Esophagus muscularis mucosa (tissue), 4 donors: Measurements from ENCODE around the gene LMX1B. TPM values are rescaled to one million over a fixed set of nuclear protein-coding genes. Genes with fewer than 3 reads are reported as not detected.

Experiments used
- DNase-seq: peaks from one replicate; pipeline ENCODE4 v3.0.0-alpha.2; 2017; ENCODE audit errors: extremely low spot score
- H3K27ac ChIP-seq, 4 donors: fragments of 200-600 bp; sonication (generic); replicated peaks in 1 of 4; 1 replicate in 3 of 4; 2 replicates in 1 of 4; pipeline ENCODE4 v1.5.1; 2016 to 2019; ENCODE audit warnings: mild to moderate bottlenecking in 1 of 4
- H3K27me3 ChIP-seq, 4 donors: fragments of 200-600 bp; sonication (generic); one replicate each; pipeline versions ENCODE4 v1.5.1 to v1.6.0; 2016 to 2019
- H3K36me3 ChIP-seq, 4 donors: fragments of 200-600 bp; sonication (generic); one replicate each; pipeline ENCODE4 v1.5.1; 2016 to 2019
- H3K4me1 ChIP-seq, 4 donors: fragments of 200-600 bp; sonication (generic); one replicate each; pipeline ENCODE4 v1.5.1; 2016 to 2019
- H3K4me3 ChIP-seq, 4 donors: fragments of 200-600 bp; sonication (generic); 1 replicate in 2 of 4; 2 replicates in 2 of 4; pipeline ENCODE4 v1.5.1; 2016 to 2019; ENCODE audit warnings: mild to moderate bottlenecking in 4 of 4, moderate library complexity in 1 of 4
- H3K9me3 ChIP-seq, 4 donors: fragments of 200-600 bp; sonication (generic); 1 replicate in 3 of 4; 2 replicates in 1 of 4; pipeline ENCODE4 v1.5.1; 2016 to 2019
- CTCF ChIP-seq, 3 experiments: fragments of 200-600 bp in 2 of 3; fragments of 450-650 bp in 1 of 3; sonication (generic) in 2 of 3; IDR thresholded peaks; one replicate each; pipeline ENCODE4 v1.5.1; 2017 to 2019; ENCODE audit warnings: antibody characterized with exemption in 3 of 3, mild to moderate bottlenecking in 2 of 3, moderate library complexity in 1 of 3
- EP300 ChIP-seq: sonication (generic); formaldehyde crosslinking; IDR thresholded peaks from one replicate; pipeline ENCODE4 v1.6.1; 2017; ENCODE audit warnings: antibody characterized with exemption
- POLR2A ChIP-seq: fragments of 450-650 bp; IDR thresholded peaks from one replicate; pipeline ENCODE4 v1.6.1; 2017; ENCODE audit warnings: antibody characterized with exemption, moderate library complexity, mild to moderate bottlenecking, low read depth
- POLR2AphosphoS5 ChIP-seq, 2 donors: sonication (generic); formaldehyde crosslinking; IDR thresholded peaks; one replicate each; pipeline ENCODE4 v1.6.1; 2017; ENCODE audit warnings: antibody characterized with exemption in 2 of 2
- WGBS: methylation state at CpG from one replicate; pipeline ENCODE4 v1.1.5; 2018; 5-methylcytosine and 5-hydroxymethylcytosine counted together
- intact Hi-C: fragments of 100-400 bp; cut with DNase I; formaldehyde crosslinking; loops from one replicate; pipeline ENCODE4 v1.15.1; 2023
- total RNA-seq, 4 donors: library from RNA; depleted of rRNA; stranded (reverse); fragments of >200 nt; gene quantifications; one replicate each; pipeline versions ENCODE4 v1.1.0 to v1.2.1, GENCODE V29; 2016

LMX1B gene
- total RNA-seq, 4 donors from 2014 or later: under 0.01 to 0.66 (median 0.24) TPM

- no peak for DNase-seq
- Histone ChIP-seq H3K4me1 (no peaks in the 10 kb centered on the region), H3K9me3 (no peaks in the 10 kb centered on the region), H3K36me3 (no peaks in the 10 kb centered on the region), H3K4me3 (no peak overlapping the region), H3K27me3 (peaks cover 0 to 82% (median 29%) of the 10 kb centered on the region in 4 donors), H3K27ac (no peak overlapping the region)
- WGBS: 64% methylated on average over 8 of the region's 8 CpGs
- intact Hi-C loops: no loop called here
- TF ChIP-seq EP300 (no peak), POLR2AphosphoS5 (IDR thresholded peaks at IDR 0.05) (no peak), CTCF (IDR thresholded peaks at IDR 0.05) (no peak), POLR2A (no peak)
These were observed 61.4 kb downstream of the LMX1B start for GRCh38 chr9:126675147-126675467.

GRCh38 chr9:126676102-126676684, 62.5 kb downstream of the LMX1B start:
- peaks cover 0 to 77% (median 28%) of the 10 kb centered on the region in 4 donors for H3K27me3 ChIP-seq
- no peaks in the 10 kb centered on the region for H3K4me1 ChIP-seq
- no peaks in the 10 kb centered on the region for H3K9me3 ChIP-seq
- DNase-seq: no peak
- intact Hi-C loops: no loop called here
- WGBS: 24% methylated on average over 11 of the region's 11 CpGs
- H3K36me3 ChIP-seq: no peaks in the 10 kb centered on the region
- H3K4me3 ChIP-seq: no peak overlapping the region
- H3K27ac ChIP-seq: no peak overlapping the region
- TF ChIP-seq POLR2A (no peak), CTCF (IDR thresholded peaks at IDR 0.05) (no peak), POLR2AphosphoS5 (IDR thresholded peaks at IDR 0.05) (no peak), EP300 (no peak)

- Histone ChIP-seq H3K9me3 (no peaks in the 10 kb centered on the region), H3K27me3 (peaks cover 0 to 77% (median 28%) of the 10 kb centered on the region in 4 donors), H3K4me3 (no peak overlapping the region), H3K4me1 (no peaks in the 10 kb centered on the region), H3K27ac (no peak overlapping the region), H3K36me3 (no peaks in the 10 kb centered on the region)
- WGBS: 13% methylated on average over 11 of the region's 24 CpGs
- no peak for TF ChIP-seq CTCF (IDR thresholded peaks at IDR 0.05)
- no peak for TF ChIP-seq EP300
- no peak for TF ChIP-seq POLR2A
- TF ChIP-seq POLR2AphosphoS5 (IDR thresholded peaks at IDR 0.05): no peak
- intact Hi-C loops: no loop called here
- DNase-seq: no peak
These were observed 63.0 kb downstream of the LMX1B start for GRCh38 chr9:126676685-126677143.

- 33% methylated on average over 11 of the region's 11 CpGs for WGBS
- intact Hi-C loops: no loop called here
- Histone ChIP-seq H3K36me3 (no peaks in the 10 kb centered on the region), H3K4me3 (no peak overlapping the region), H3K27me3 (peaks cover 0 to 77% (median 29%) of the 10 kb centered on the region in 4 donors), H3K4me1 (peaks cover 0 to 3% (median under 1%) of the 10 kb centered on the region in 4 donors), H3K27ac (no peak overlapping the region), H3K9me3 (no peaks in the 10 kb centered on the region)
- TF ChIP-seq POLR2AphosphoS5 (IDR thresholded peaks at IDR 0.05) (no peak), EP300 (no peak), CTCF (IDR thresholded peaks at IDR 0.05) (no peak), POLR2A (no peak)
- DNase-seq: no peak
These were observed 63.7 kb downstream of the LMX1B start for GRCh38 chr9:126677188-126678084.
